Spleen (tissue), 11 donors: ENCODE measurements around the gene GPRC5C. TPM values are rescaled to one million over a fixed set of nuclear protein-coding genes. Genes with fewer than 3 reads are reported as not detected.

Experiments used
- DNase-seq: peaks from one replicate; pipeline ENCODE4 v3.0.0-alpha.2; 2020
- H3K27ac ChIP-seq, 8 donors: fragments of 200-600 bp; sonication (generic) in 7 of 8; 1 replicate in 4 of 8; 2 replicates in 4 of 8; pipeline versions ENCODE4 v1.5.0 to v1.8.0; 2016 to 2021; ENCODE audit warnings: inconsistent platforms in 4 of 8, mild to moderate bottlenecking in 4 of 8, moderate library complexity in 1 of 8
- H3K27me3 ChIP-seq, 7 donors: fragments of 200-600 bp; sonication (generic) in 6 of 7; replicated peaks in 1 of 7; 1 replicate in 4 of 7; 2 replicates in 3 of 7; pipeline versions ENCODE4 v1.5.0 to v1.8.0; 2016 to 2021; ENCODE audit warnings: inconsistent platforms in 3 of 7, mild to moderate bottlenecking in 1 of 7
- H3K36me3 ChIP-seq, 6 donors: fragments of 200-600 bp; sonication (generic) in 5 of 6; 1 replicate in 4 of 6; 2 replicates in 2 of 6; pipeline versions ENCODE4 v1.5.0 to v1.8.0; 2016 to 2021; ENCODE audit warnings: inconsistent platforms in 2 of 6
- H3K4me1 ChIP-seq, 6 donors: fragments of 200-600 bp; sonication (generic) in 5 of 6; 1 replicate in 3 of 6; 2 replicates in 3 of 6; pipeline versions ENCODE4 v1.5.0 to v1.8.0; 2016 to 2021; ENCODE audit warnings: inconsistent platforms in 3 of 6
- H3K4me3 ChIP-seq, 8 donors: fragments of 200-600 bp; sonication (generic) in 7 of 8; 1 replicate in 4 of 8; 2 replicates in 4 of 8; pipeline versions ENCODE4 v1.5.0 to v1.8.0; 2016 to 2021; ENCODE audit warnings: inconsistent platforms in 4 of 8, mild to moderate bottlenecking in 4 of 8, moderate library complexity in 2 of 8
- H3K9me3 ChIP-seq, 8 donors: fragments of 200-600 bp; sonication (generic) in 7 of 8; 1 replicate in 4 of 8; 2 replicates in 4 of 8; pipeline versions ENCODE4 v1.5.0 to v1.8.0; 2016 to 2021; ENCODE audit warnings: inconsistent platforms in 4 of 8
- POLR2A ChIP-seq, 3 donors: fragments of 450-650 bp; IDR thresholded peaks; one replicate each; pipeline ENCODE4 v1.5.1; 2017; ENCODE audit warnings: antibody characterized with exemption in 3 of 3, mild to moderate bottlenecking in 1 of 3
- POLR2AphosphoS5 ChIP-seq, 3 donors: sonication (generic); formaldehyde crosslinking; IDR thresholded peaks; one replicate each; pipeline ENCODE4 v1.5.1; 2017; ENCODE audit warnings: antibody characterized with exemption in 3 of 3
- WGBS, 5 donors: extraction: QIAGEN DNeasy Blood & Tissue Kit in 3 of 5; methylation state at CpG; one replicate each; pipeline versions ENCODE4 v1.1.5 to v1.1.7; 2013 to 2018; 5-methylcytosine and 5-hydroxymethylcytosine counted together
- intact Hi-C: fragments of 100-400 bp; cut with DNase I; formaldehyde crosslinking; loops from one replicate; pipeline ENCODE4 v1.15.0; 2023; ENCODE audit warnings: low total_unique reads
- polyA plus RNA-seq, 3 donors: library from polyadenylated mRNA; stranded (reverse); fragments of 200-250 nt; gene quantifications; one replicate each; pipeline ENCODE4 v1.2.1, GENCODE V29; 2013
- total RNA-seq, 7 donors: library from RNA; depleted of rRNA in 3 of 7; stranded (reverse); fragments of >200 nt in 3 of 7; fragmentation: NEBNext Ultra II Directional in 4 of 7; extraction: Animal tissue kit (Norgen Biotek cat#: 25700) in 4 of 7; gene quantifications; one replicate each; pipeline versions ENCODE4 v1.1.0 to v1.2.1, GENCODE V29; 2016 to 2021
- TF ChIP-seq, protein P1 (sequence below), 11 experiments: fragments of 200-600 bp in 7 of 11; fragments of 450-650 bp in 4 of 11; sonication (generic) in 4 of 11; IDR thresholded peaks in 8 of 11; conservative IDR thresholded peaks in 3 of 11; 1 replicate in 7 of 11; 2 replicates in 4 of 11; pipeline versions ENCODE4 v1.4.0 to v1.8.0; 2016 to 2021; ENCODE audit warnings: antibody characterized with exemption in 11 of 11, inconsistent platforms in 4 of 11, mild to moderate bottlenecking in 1 of 11
- donor health status: healthy with polysubstance abuse.
- donor health status: DM: no; HTN: no; CAD: no; lungs with moderate emphysema.
- donor health status: DM: no; HTN: no; CAD: no.
- donor health status: Bipolar disorder and iron deficiency.
- donor health status: healthy.
- donor health status: DM: no; HTN: no; CAD: no.
- donor health status: DM: yes; HTN: yes; CAD: no.

The GPRC5C gene
- total and polyA plus RNA-seq, 10 donors = 11.0 to 70.0 (median 28.6) TPM

DNA sequence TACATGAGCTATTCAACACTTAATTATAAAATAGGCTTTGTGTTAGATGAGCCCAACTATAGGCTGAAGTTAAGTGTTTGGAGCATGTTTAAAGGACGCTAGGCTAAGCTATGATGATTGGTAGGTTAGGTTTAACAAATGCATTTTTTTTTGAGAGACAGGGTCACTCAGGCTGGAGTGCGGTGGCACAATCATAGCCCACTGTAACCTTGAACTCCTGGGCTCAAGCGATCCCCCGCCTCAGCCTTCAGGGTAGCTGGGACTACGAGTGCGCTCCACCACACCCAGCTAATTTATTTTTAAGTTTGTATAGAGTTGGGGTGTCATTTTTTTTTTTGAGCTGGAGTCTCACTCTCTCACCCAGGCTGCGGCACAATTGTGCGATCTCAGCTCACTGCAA is 19.3 kb upstream of the GPRC5C start:
- intact Hi-C loops = no loop called here
- Histone ChIP-seq H3K27ac (no peak overlapping the region), H3K27me3 (no peaks in the 10 kb centered on the region), H3K4me3 (no peak overlapping the region), H3K4me1 (no peaks in the 10 kb centered on the region), H3K9me3 (no peaks in the 10 kb centered on the region), H3K36me3 (no peaks in the 10 kb centered on the region)
- DNase-seq = no peak
- WGBS, 5 donors = 91 to 95% (median 94%) methylated on average over 8 of the region's 8 CpGs
- TF ChIP-seq, protein P1, sequence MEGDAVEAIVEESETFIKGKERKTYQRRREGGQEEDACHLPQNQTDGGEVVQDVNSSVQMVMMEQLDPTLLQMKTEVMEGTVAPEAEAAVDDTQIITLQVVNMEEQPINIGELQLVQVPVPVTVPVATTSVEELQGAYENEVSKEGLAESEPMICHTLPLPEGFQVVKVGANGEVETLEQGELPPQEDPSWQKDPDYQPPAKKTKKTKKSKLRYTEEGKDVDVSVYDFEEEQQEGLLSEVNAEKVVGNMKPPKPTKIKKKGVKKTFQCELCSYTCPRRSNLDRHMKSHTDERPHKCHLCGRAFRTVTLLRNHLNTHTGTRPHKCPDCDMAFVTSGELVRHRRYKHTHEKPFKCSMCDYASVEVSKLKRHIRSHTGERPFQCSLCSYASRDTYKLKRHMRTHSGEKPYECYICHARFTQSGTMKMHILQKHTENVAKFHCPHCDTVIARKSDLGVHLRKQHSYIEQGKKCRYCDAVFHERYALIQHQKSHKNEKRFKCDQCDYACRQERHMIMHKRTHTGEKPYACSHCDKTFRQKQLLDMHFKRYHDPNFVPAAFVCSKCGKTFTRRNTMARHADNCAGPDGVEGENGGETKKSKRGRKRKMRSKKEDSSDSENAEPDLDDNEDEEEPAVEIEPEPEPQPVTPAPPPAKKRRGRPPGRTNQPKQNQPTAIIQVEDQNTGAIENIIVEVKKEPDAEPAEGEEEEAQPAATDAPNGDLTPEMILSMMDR (IDR thresholded peaks at IDR 0.05 in 8 of 11, conservative IDR thresholded peaks at IDR 0.05 in 3 of 11) = no peak

GRCh38 chr17:74413491-74413890 is 18.4 kb upstream of the GPRC5C start:
- TF ChIP-seq, protein P1 (IDR thresholded peaks at IDR 0.05 in 8 of 11, conservative IDR thresholded peaks at IDR 0.05 in 3 of 11) = no peak
- TF ChIP-seq POLR2A (IDR thresholded peaks at IDR 0.05) (no peak), POLR2AphosphoS5 (IDR thresholded peaks at IDR 0.05) (no peak)
- intact Hi-C loops = no loop called here
- H3K27me3 ChIP-seq = no peaks in the 10 kb centered on the region
- H3K36me3 ChIP-seq = no peaks in the 10 kb centered on the region
- H3K4me1 ChIP-seq = no peaks in the 10 kb centered on the region
- H3K9me3 ChIP-seq = no peaks in the 10 kb centered on the region
- WGBS, 5 donors = 79 to 94% (median 89%) methylated on average over 7 of the region's 7 CpGs
- no peak overlapping the region for H3K27ac ChIP-seq
- H3K4me3 ChIP-seq = no peak overlapping the region
- DNase-seq = no peak

GRCh38 chr17:74414510-74414909 is 17.4 kb upstream of the GPRC5C start:
- no peak overlapping the region for H3K4me3 ChIP-seq
- WGBS, 5 donors = 68 to 83% (median 76%) methylated on average over 3 of the region's 3 CpGs
- intact Hi-C loops = no loop called here
- no peak for DNase-seq
- H3K27me3 ChIP-seq = no peaks in the 10 kb centered on the region
- H3K9me3 ChIP-seq = no peaks in the 10 kb centered on the region
- TF ChIP-seq POLR2AphosphoS5 (IDR thresholded peaks at IDR 0.05) = no peak
- no peak for TF ChIP-seq POLR2A (IDR thresholded peaks at IDR 0.05)
- TF ChIP-seq, protein P1 (IDR thresholded peaks at IDR 0.05 in 8 of 11, conservative IDR thresholded peaks at IDR 0.05 in 3 of 11) = no peak
- no peak overlapping the region for H3K27ac ChIP-seq
- H3K4me1 ChIP-seq = no peaks in the 10 kb centered on the region
- no peaks in the 10 kb centered on the region for H3K36me3 ChIP-seq

GRCh38 chr17:74415608-74416396 is 16.1 kb upstream of the GPRC5C start:
- Histone ChIP-seq H3K4me1 (no peaks in the 10 kb centered on the region), H3K9me3 (no peaks in the 10 kb centered on the region), H3K4me3 (no peak overlapping the region), H3K27me3 (no peaks in the 10 kb centered on the region), H3K27ac (no peak overlapping the region), H3K36me3 (no peaks in the 10 kb centered on the region)
- no peak for DNase-seq
- intact Hi-C loops = no loop called here
- no peak for TF ChIP-seq POLR2A (IDR thresholded peaks at IDR 0.05)
- TF ChIP-seq POLR2AphosphoS5 (IDR thresholded peaks at IDR 0.05) = no peak
- TF ChIP-seq, protein P1 (IDR thresholded peaks at IDR 0.05 in 8 of 11, conservative IDR thresholded peaks at IDR 0.05 in 3 of 11) = no peak
- 91 to 96% (median 94%) methylated on average over 13 of the region's 13 CpGs for WGBS, 5 donors
